Measurements from ENCODE around the gene SPTBN1.

- TF ChIP-seq CTCF (IDR thresholded peaks at IDR 0.05; ENCODE audit: borderline replicate concordance, extremely low read depth, low read length, poor library complexity, severe bottlenecking) = no peak
- no peak for TF ChIP-seq EZH2 (IDR thresholded peaks at IDR 0.05; ENCODE audit: borderline replicate concordance, low read depth, low read length, severe bottlenecking)
These were observed 8.2 kb downstream of the SPTBN1 start for GRCh38 chr2:54464341-54464740.

Data from DND-41 (cell line).